ENCODE data around the gene ADAMTSL5. TPM values are rescaled to one million over a fixed set of nuclear protein-coding genes. Genes with fewer than 3 reads are reported as not detected.
A peak's percentile ranks its signal among the peaks of the same experiment; 100 is the strongest.

ADAMTSL5 gene
- total RNA-seq (2022) (9.5 and 9.6 TPM in 2 replicates), Bru-seq, nascent RNA (percentile 33 among the genes with signal in this experiment), BruChase-seq, experiment 1, labeled RNA remaining after a 6-hour chase (percentile 44 among the genes with signal in this experiment), BruChase-seq, experiment 2, labeled RNA remaining after a 2-hour chase (percentile 39 among the genes with signal in this experiment)
- long read RNA-seq, partial matches to known transcripts, result 2 of 7 reads
- long read RNA-seq, other reads (novel, unspliced or antisense), result 5 of 7 reads

- H3K27ac Mint-ChIP-seq (ENCODE audit: unreplicated experiment), result no peak within 1 kb of the TSS
- H3K4me3 Mint-ChIP-seq (ENCODE audit: low read depth, unreplicated experiment), result peak within 1 kb of the TSS; percentile 49
- peaks cover 7% of the 10 kb centered on the region for H3K27me3 Mint-ChIP-seq (ENCODE audit: unreplicated experiment)
- peaks cover 9% of the 10 kb centered on the region for H3K36me3 Mint-ChIP-seq (ENCODE audit: insufficient read depth, unreplicated experiment)
- no TSS peak for BruUV-seq (replicated peaks)
- peak; percentile 71 for DNase-seq
- H3K9me3 Mint-ChIP-seq (ENCODE audit: low read depth, unreplicated experiment), result no peaks in the 10 kb centered on the region
- no peaks in the 10 kb centered on the region for H3K4me1 Mint-ChIP-seq (ENCODE audit: low read depth, unreplicated experiment)
- CTCF ChIA-PET, result interaction anchor here (0.9 kb wide), 1 partner anchor 20 kb away, joined by 3 read pairs; no protein-coding TSS in a partner anchor
- no peak for TF ChIP-seq CTCF (IDR thresholded peaks at IDR 0.05; ENCODE audit: unreplicated experiment)
- intact Hi-C loops (cut with micrococcal nuclease; ENCODE audit: unreplicated experiment), result no loop called here
Observed at GRCh38 chr19:1512671-1513498, at the start of gene ADAMTSL5. TSS of gene ADAMTSL5 (minus strand) at chr19:1513019. CDS start at chr19:1510943, 2,076 bp downstream.

- no peak overlapping the region for H3K27ac Mint-ChIP-seq (ENCODE audit: unreplicated experiment)
- no peak for DNase-seq
- H3K36me3 Mint-ChIP-seq (ENCODE audit: insufficient read depth, unreplicated experiment), result peaks cover 6% of the 10 kb centered on the region
- CTCF ChIA-PET, result no interaction called here
- H3K27me3 Mint-ChIP-seq (ENCODE audit: unreplicated experiment), result no peaks in the 10 kb centered on the region
- no peaks in the 10 kb centered on the region for H3K9me3 Mint-ChIP-seq (ENCODE audit: low read depth, unreplicated experiment)
- TF ChIP-seq CTCF (IDR thresholded peaks at IDR 0.05; ENCODE audit: unreplicated experiment), result no peak
- intact Hi-C loops (cut with micrococcal nuclease; ENCODE audit: unreplicated experiment), result no loop called here
- H3K4me1 Mint-ChIP-seq (ENCODE audit: low read depth, unreplicated experiment), result no peaks in the 10 kb centered on the region
- no peak overlapping the region for H3K4me3 Mint-ChIP-seq (ENCODE audit: low read depth, unreplicated experiment)
- no TSS peak for BruUV-seq (replicated peaks)
Observed at GRCh38 chr19:1561236-1561842, 48.5 kb upstream of the ADAMTSL5 start.

GRCh38 chr19:1560286-1560882 lies 47.6 kb upstream of the ADAMTSL5 start:
- H3K27ac Mint-ChIP-seq (ENCODE audit: unreplicated experiment), result no peak overlapping the region
- no peaks in the 10 kb centered on the region for H3K27me3 Mint-ChIP-seq (ENCODE audit: unreplicated experiment)
- no peak overlapping the region for H3K4me3 Mint-ChIP-seq (ENCODE audit: low read depth, unreplicated experiment)
- no TSS peak for BruUV-seq (replicated peaks)
- H3K36me3 Mint-ChIP-seq (ENCODE audit: insufficient read depth, unreplicated experiment), result no peaks in the 10 kb centered on the region
- no peaks in the 10 kb centered on the region for H3K4me1 Mint-ChIP-seq (ENCODE audit: low read depth, unreplicated experiment)
- CTCF ChIA-PET, result no interaction called here
- no peak for DNase-seq
- H3K9me3 Mint-ChIP-seq (ENCODE audit: low read depth, unreplicated experiment), result no peaks in the 10 kb centered on the region
- intact Hi-C loops (cut with micrococcal nuclease; ENCODE audit: unreplicated experiment), result no loop called here
- no peak for TF ChIP-seq CTCF (IDR thresholded peaks at IDR 0.05; ENCODE audit: unreplicated experiment)

- Mint-ChIP-seq H3K4me3 (ENCODE audit: low read depth, unreplicated experiment) (no peak overlapping the region), H3K27me3 (ENCODE audit: unreplicated experiment) (no peaks in the 10 kb centered on the region), H3K9me3 (ENCODE audit: low read depth, unreplicated experiment) (no peaks in the 10 kb centered on the region), H3K27ac (ENCODE audit: unreplicated experiment) (no peak overlapping the region), H3K36me3 (ENCODE audit: insufficient read depth, unreplicated experiment) (no peaks in the 10 kb centered on the region), H3K4me1 (ENCODE audit: low read depth, unreplicated experiment) (no peaks in the 10 kb centered on the region)
- intact Hi-C loops (cut with micrococcal nuclease; ENCODE audit: unreplicated experiment), result no loop called here
- TF ChIP-seq CTCF (IDR thresholded peaks at IDR 0.05; ENCODE audit: unreplicated experiment), result no peak
- BruUV-seq (replicated peaks), result no TSS peak
- CTCF ChIA-PET, result no interaction called here
- DNase-seq, result no peak
Observed at GRCh38 chr19:1558552-1558951, 45.7 kb upstream of the ADAMTSL5 start.
